ENCODE measurements around the gene UBE2A.

The UBE2A gene

GRCh38 chrX:119604766-119605463 is 30.6 kb downstream of the UBE2A start:
- DNase-seq (ENCODE audit: extremely low spot score): no peak
- TF ChIP-seq ELF4 (IDR thresholded peaks at IDR 0.05) (no peak), L3MBTL2 (conservative IDR thresholded peaks at IDR 0.05) (no peak), FOXA1 (IDR thresholded peaks at IDR 0.05) (no peak), HDGF (IDR thresholded peaks at IDR 0.05; ENCODE audit: borderline replicate concordance) (no peak), CTBP1 (IDR thresholded peaks at IDR 0.05; ENCODE audit: borderline replicate concordance) (no peak), FOXK2 (IDR thresholded peaks at IDR 0.05) (no peak), LEF1 (IDR thresholded peaks at IDR 0.05; ENCODE audit: borderline replicate concordance) (no peak), ZNF384 (IDR thresholded peaks at IDR 0.05) (no peak), SUZ12 (IDR thresholded peaks at IDR 0.05) (no peak), SP1 (IDR thresholded peaks at IDR 0.05) (no peak), BHLHE40 (IDR thresholded peaks at IDR 0.05; ENCODE audit: borderline replicate concordance) (no peak), TARDBP (IDR thresholded peaks at IDR 0.05) (no peak), NFRKB (IDR thresholded peaks at IDR 0.05) (no peak), ARNT (IDR thresholded peaks at IDR 0.05) (no peak), FOXM1 (IDR thresholded peaks at IDR 0.05; ENCODE audit: borderline replicate concordance) (no peak)
- TF ChIP-seq, protein P1, sequence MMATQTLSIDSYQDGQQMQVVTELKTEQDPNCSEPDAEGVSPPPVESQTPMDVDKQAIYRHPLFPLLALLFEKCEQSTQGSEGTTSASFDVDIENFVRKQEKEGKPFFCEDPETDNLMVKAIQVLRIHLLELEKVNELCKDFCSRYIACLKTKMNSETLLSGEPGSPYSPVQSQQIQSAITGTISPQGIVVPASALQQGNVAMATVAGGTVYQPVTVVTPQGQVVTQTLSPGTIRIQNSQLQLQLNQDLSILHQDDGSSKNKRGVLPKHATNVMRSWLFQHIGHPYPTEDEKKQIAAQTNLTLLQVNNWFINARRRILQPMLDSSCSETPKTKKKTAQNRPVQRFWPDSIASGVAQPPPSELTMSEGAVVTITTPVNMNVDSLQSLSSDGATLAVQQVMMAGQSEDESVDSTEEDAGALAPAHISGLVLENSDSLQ (IDR thresholded peaks at IDR 0.05): no peak
- POLR2A ChIA-PET: interaction anchor here (0.5 to 1.8 kb wide), 10 partner anchors 11 to 187 kb away, joined by 3 to 6 read pairs (median 4); partner anchors contain the start of genes RPL39 and SOWAHD
- CTCF ChIA-PET: interaction anchor here (1.2 kb wide), 1 partner anchor 89 kb away, joined by 3 read pairs; no protein-coding TSS in a partner anchor

GRCh38 chrX:119605464-119606279 is 31.3 kb downstream of the UBE2A start:
- ChIA-PET POLR2A (interaction anchor here (0.5 to 1.7 kb wide), 15 partner anchors 11 to 186 kb away, joined by 3 to 9 read pairs (median 4); partner anchors contain the start of genes RPL39, SOWAHD and UBE2A), CTCF (interaction anchor here (0.7 to 1.2 kb wide), 3 partner anchors 86 to 123 kb away, joined by 3 read pairs; no protein-coding TSS in a partner anchor)
- TF ChIP-seq ARNT (IDR thresholded peaks at IDR 0.05) (no peak), TARDBP (IDR thresholded peaks at IDR 0.05) (no peak), L3MBTL2 (conservative IDR thresholded peaks at IDR 0.05) (no peak), FOXM1 (IDR thresholded peaks at IDR 0.05; ENCODE audit: borderline replicate concordance) (no peak), FOXA1 (IDR thresholded peaks at IDR 0.05) (no peak)
- peak; percentile 48 for DNase-seq (ENCODE audit: extremely low spot score)

GRCh38 chrX:119606280-119607017 is 32.1 kb downstream of the UBE2A start, which contains the start of gene NKRF:
Gene NKRF (minus strand): TSS chrX:119606424.
- TF ChIP-seq, protein P1 (IDR thresholded peaks at IDR 0.05): peak; percentile 80
- TF ChIP-seq L3MBTL2 (conservative IDR thresholded peaks at IDR 0.05): peak; percentile 83
- peak; percentile 57; the same call in 1 of the 2 replicates for TF ChIP-seq ELF4 (IDR thresholded peaks at IDR 0.05)
- no peak for TF ChIP-seq LEF1 (IDR thresholded peaks at IDR 0.05; ENCODE audit: borderline replicate concordance)
- POLR2A ChIA-PET: interaction anchor here (0.8 to 1.7 kb wide), 11 partner anchors 10 to 185 kb away, joined by 3 to 9 read pairs (median 4); partner anchors contain the start of genes RPL39, SOWAHD and UBE2A

GRCh38 chrX:119607018-119607389 is 32.6 kb downstream of the UBE2A start:
- ChIA-PET POLR2A (interaction anchor here (1.0 to 1.7 kb wide), 3 partner anchors 18 to 185 kb away, joined by 3 to 9 read pairs (median 3); partner anchors contain the start of gene RPL39), CTCF (no interaction called here)
- DNase-seq (ENCODE audit: extremely low spot score): no peak
- TF ChIP-seq ELF4 (IDR thresholded peaks at IDR 0.05): no peak
- TF ChIP-seq NFRKB (IDR thresholded peaks at IDR 0.05): no peak
- TF ChIP-seq BHLHE40 (IDR thresholded peaks at IDR 0.05; ENCODE audit: borderline replicate concordance): no peak
- no peak for TF ChIP-seq TARDBP (IDR thresholded peaks at IDR 0.05)
- no peak for TF ChIP-seq SP1 (IDR thresholded peaks at IDR 0.05)
- TF ChIP-seq, protein P1 (IDR thresholded peaks at IDR 0.05): peak; percentile 41; the same call in 1 of the 2 replicates

More at GRCh38 chrX:119606280-119607017, 32.1 kb downstream of the UBE2A start, which contains the start of gene NKRF:
- CTCF ChIA-PET: interaction anchor here (0.5 to 1.2 kb wide), 3 partner anchors 38 to 90 kb away, joined by 3 read pairs; no protein-coding TSS in a partner anchor
- peak; percentile 91 for DNase-seq (ENCODE audit: extremely low spot score)

DNA sequence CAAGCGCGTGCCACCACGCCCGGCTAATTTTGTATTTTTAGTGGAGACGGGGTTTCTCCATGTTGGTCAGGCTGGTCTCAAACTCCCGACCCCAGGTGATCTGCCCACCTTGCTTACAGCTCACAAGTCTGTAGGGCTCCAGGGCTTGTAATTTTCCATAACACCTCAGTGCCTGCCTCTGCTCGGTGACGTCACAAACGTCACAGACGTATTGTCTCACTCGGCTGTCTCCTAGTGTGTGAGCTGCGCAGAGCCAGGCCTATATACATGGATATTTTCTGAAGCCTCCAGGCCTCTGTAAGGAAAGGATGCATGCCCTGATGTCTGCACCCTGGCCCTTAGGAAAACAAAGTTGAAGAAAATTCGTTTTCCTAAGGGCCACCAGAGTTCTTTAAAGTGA is 40.4 kb downstream of the UBE2A start:
- TF ChIP-seq SP1 (IDR thresholded peaks at IDR 0.05): no peak
- no peak for TF ChIP-seq FOXK2 (IDR thresholded peaks at IDR 0.05)
- POLR2A ChIA-PET: no interaction called here
- CTCF ChIA-PET: interaction anchor here (2.6 kb wide), 1 partner anchor 114 kb away, joined by 12 read pairs; no protein-coding TSS in a partner anchor
- no peak for DNase-seq (ENCODE audit: extremely low spot score)
